GM12878 (cell line): Measurements from ENCODE around the gene MAVS. TPM values are rescaled to one million over a fixed set of nuclear protein-coding genes. Genes with fewer than 3 reads are reported as not detected.

ENCODE experiments used
- ATAC-seq: fragments of 200-7000 bp; cut with Tn5 transposase; 3 replicates; pipeline ENCODE4 v1.9.1; 2020; ENCODE audit warnings: mild to moderate bottlenecking, moderate library complexity
- BruUV-seq: library from RNA; stranded (reverse); fragments of 400-500 nt; replicated peaks from 2 replicates; lab custom pipeline; 2021; lab: Mats Ljungman, UMichigan
- CTCF ChIA-PET: fragments of 300-600 bp; sonication (Branson Sonifier 250); formaldehyde crosslinking; extraction: SDS; loops from one replicate; lab custom pipeline; 2021; ENCODE audit warnings: inconsistent platforms; lab: Yijun Ruan, JAX
- POLR2A ChIA-PET: fragments of 350-600 bp; formaldehyde crosslinking; extraction: SDS; loops from one replicate; lab custom pipeline; 2021; ENCODE audit warnings: inconsistent platforms; lab: Charles Lee
- RAD21 ChIA-PET: fragments of 300-600 bp; sonication (Branson Sonifier 250); formaldehyde crosslinking; loops from one replicate; lab custom pipeline; 2023; ENCODE audit warnings: antibody characterized with exemption; ENCODE audit not compliant: unreplicated experiment; lab: Charles Lee
- SMC1A ChIA-PET: fragments of 300-600 bp; sonication (Branson Sonifier 250); formaldehyde crosslinking; loops from one replicate; lab custom pipeline; 2023; ENCODE audit not compliant: unreplicated experiment, uncharacterized antibody; lab: Charles Lee
- DNase-seq: peaks from one replicate; pipeline ENCODE4 v3.0.0-alpha.2; 2011; ENCODE audit warnings: low read depth, low spot score
- FAIRE-seq: peaks from 3 replicates; lab custom pipeline; 2011; peaks lifted over from hg19 to GRCh38; lab: Jason Lieb, UNC
- H2AFZ ChIP-seq: 2 replicates; pipeline ENCODE4 v1.6.0; 2011; ENCODE audit warnings: low read depth, low read length, control low read depth; ENCODE audit not compliant: control insufficient read depth
- H3K27ac ChIP-seq: 2 replicates; pipeline ENCODE4 v1.5.1; 2011; ENCODE audit warnings: control low read depth; ENCODE audit not compliant: control insufficient read depth, insufficient read depth
- H3K27me3 ChIP-seq, 2 experiments: replicated peaks in 1 of 2; 2 replicates each; pipeline versions ENCODE4 v1.6.0 to v1.6.1; 2011; ENCODE audit warnings: low read length in 1 of 2; ENCODE audit not compliant: control insufficient read depth in 2 of 2, insufficient read depth in 2 of 2
- H3K36me3 ChIP-seq, 2 experiments: 2 replicates each; pipeline ENCODE4 v1.5.1; 2011; ENCODE audit warnings: low read length in 1 of 2; ENCODE audit not compliant: control insufficient read depth in 2 of 2, insufficient read depth in 2 of 2
- H3K4me1 ChIP-seq: 2 replicates; pipeline ENCODE4 v1.6.1; 2011; ENCODE audit warnings: mild to moderate bottlenecking, low read length, moderate library complexity, mixed read lengths; ENCODE audit not compliant: control insufficient read depth, insufficient read depth
- H3K4me2 ChIP-seq: 2 replicates; pipeline ENCODE4 v1.6.0; 2011; ENCODE audit warnings: control low read depth; ENCODE audit not compliant: control insufficient read depth, insufficient read depth
- H3K4me3 ChIP-seq: fragments of 200-600 bp; sonication (generic); 2 replicates; pipeline ENCODE4 v1.5.1; 2016
- H3K79me2 ChIP-seq: 2 replicates; pipeline ENCODE4 v1.6.0; 2011; ENCODE audit warnings: low read length; ENCODE audit not compliant: control insufficient read depth, insufficient read depth
- H3K9ac ChIP-seq: 2 replicates; pipeline ENCODE4 v1.8.0; 2011; ENCODE audit warnings: low read length, control low read depth, mixed read lengths; ENCODE audit not compliant: control insufficient read depth, insufficient read depth
- H3K9me3 ChIP-seq: replicated peaks from 3 replicates; pipeline ENCODE4 v1.5.1; 2011; ENCODE audit warnings: mild to moderate bottlenecking, low read length; ENCODE audit not compliant: control insufficient read depth, insufficient read depth
- H4K20me1 ChIP-seq: 2 replicates; pipeline ENCODE4 v1.6.0; 2011; ENCODE audit not compliant: control insufficient read depth, insufficient read depth
- CEBPZ ChIP-seq: fragments of 150-350 bp; IDR thresholded peaks from 2 replicates; pipeline ENCODE4 v1.6.1; 2016; ENCODE audit warnings: low read depth, low read length
- CTCF ChIP-seq, 3 experiments: IDR thresholded peaks in 2 of 3; conservative IDR thresholded peaks in 1 of 3; 2 replicates each; pipeline ENCODE4 v1.5.1; 2011; ENCODE audit warnings: low read depth in 3 of 3, low read length in 3 of 3, mild to moderate bottlenecking in 3 of 3, control low read depth in 2 of 3, moderate library complexity in 2 of 3, inconsistent platforms in 1 of 3, mixed read lengths in 1 of 3; ENCODE audit not compliant: control insufficient read depth in 2 of 3, insufficient read depth in 1 of 3; ENCODE audit errors: extremely low read depth in 1 of 3
- DPF2 ChIP-seq: fragments of 450-650 bp; IDR thresholded peaks from 2 replicates; pipeline ENCODE4 v1.6.1; 2017; ENCODE audit warnings: mild to moderate bottlenecking
- E2F8 ChIP-seq: fragments of 450-650 bp; IDR thresholded peaks from 2 replicates; pipeline ENCODE4 v1.6.1; 2018; ENCODE audit warnings: mild to moderate bottlenecking, low read depth, moderate library complexity; ENCODE audit not compliant: partially characterized antibody
- NFXL1 ChIP-seq: fragments of 450-650 bp; IDR thresholded peaks from 2 replicates; pipeline ENCODE4 v1.6.1; 2017; ENCODE audit warnings: antibody characterized with exemption, mild to moderate bottlenecking, borderline replicate concordance
- SIN3A ChIP-seq: IDR thresholded peaks from 2 replicates; pipeline ENCODE4 v1.6.1; 2012; ENCODE audit warnings: low read depth, low read length, improper control_type of control experiment
- ZBTB11 ChIP-seq: fragments of 450-650 bp; formaldehyde crosslinking; IDR thresholded peaks from 2 replicates; pipeline ENCODE4 v1.5.0; 2022; ENCODE audit warnings: mild to moderate bottlenecking, missing genetic modification characterization
- WGBS: methylation state at CpG from one replicate; pipeline ENCODE4 v1.1.6; 2016; ENCODE audit warnings: low lambda C conversion rate; ENCODE audit not compliant: insufficient replicate concordance, insufficient coverage; ENCODE audit errors: missing lambda C conversion rate; 5-methylcytosine and 5-hydroxymethylcytosine counted together
- in situ Hi-C: fragments of 300-500 bp; cut with MboI; formaldehyde crosslinking; loops from 9 replicates; pipeline ENCODE4 v1.14.3; 2018; ENCODE audit warnings: mixed read lengths
- intact Hi-C: fragments of 100-400 bp; cut with micrococcal nuclease; formaldehyde crosslinking; loops from one replicate; pipeline ENCODE4 v1.14.2; 2022; ENCODE audit not compliant: unreplicated experiment
- polyA plus RNA-seq, 11 experiments: library from polyadenylated mRNA; depleted of rRNA in 4 of 11; unstranded in 6 of 11; stranded (reverse) in 5 of 11; fragments of >200 nt; fragmentation: Nextera tagmentation in 4 of 11; fragmentation: Illumina TruSeq in 1 of 11; extraction: Ambion mirVana in 4 of 11; extraction: Trizol in 1 of 11; gene quantifications; 1 replicate in 1 of 11; 2 replicates in 10 of 11; pipeline versions ENCODE4 v1.2.1 to v1.2.3, GENCODE V29; 2011 to 2016; ENCODE audit warnings: inconsistent platforms in 2 of 11, missing spikeins in 2 of 11, low read depth in 1 of 11
- total RNA-seq, 4 experiments: library from RNA; depleted of rRNA in 3 of 4; stranded (reverse); fragments of >200 nt in 3 of 4; fragmentation: Illumina TruSeq in 1 of 4; extraction: Trizol in 1 of 4; gene quantifications; 2 replicates each; pipeline versions ENCODE4 v1.2.1 to v1.2.3, GENCODE V29; 2013 to 2021

Gene MAVS
- total and polyA plus RNA-seq, 10 of the 15 experiments (the other 5 are each of a cell fraction or from before 2014, with no cell fraction given), result 1.6 to 25.2 (median 12.6) TPM

- no TSS peak for BruUV-seq
- Histone ChIP-seq H3K27me3 (no peaks in the 10 kb centered on the region), H3K79me2 (peaks cover 44% of the 10 kb centered on the region), H3K4me1 (no peaks in the 10 kb centered on the region), H3K36me3 (peaks cover 19 to 48% of the 10 kb centered on the region in 2 experiments), H3K27ac (no peak overlapping the region), H4K20me1 (peaks cover 10% of the 10 kb centered on the region), H3K9ac (no peak overlapping the region), H3K9me3 (no peaks in the 10 kb centered on the region), H3K4me3 (no peak overlapping the region), H3K4me2 (no peak overlapping the region), H2AFZ (no peak overlapping the region)
- intact Hi-C loops (no loop called here), in situ Hi-C loops (no loop called here)
- CTCF ChIA-PET, result interaction anchor here (1.0 kb wide), 1 partner anchor 9 kb away, joined by 3 read pairs; no protein-coding TSS in a partner anchor
- POLR2A ChIA-PET, result no interaction called here
- RAD21 ChIA-PET, result no interaction called here
- FAIRE-seq, result peak; percentile 81
- no peak for DNase-seq
- WGBS, result 6% methylated on average over 2 of the region's 2 CpGs
- no peak for ATAC-seq
- SMC1A ChIA-PET, result interaction anchor here (0.8 to 1.5 kb wide), 4 partner anchors 12 to 39 kb away, joined by 3 to 4 read pairs (median 4); no protein-coding TSS in a partner anchor
- TF ChIP-seq ZBTB11, result no peak
- no peak for TF ChIP-seq SIN3A
- no peak for TF ChIP-seq CEBPZ
- TF ChIP-seq CTCF (IDR thresholded peaks at IDR 0.05 in 2 of 3, conservative IDR thresholded peaks at IDR 0.05 in 1 of 3; ENCODE audit: control insufficient read depth in 2 of 3, extremely low read depth in 1 of 3, insufficient read depth in 1 of 3, low read depth in 3 of 3, low read length in 3 of 3), result no peak
- TF ChIP-seq E2F8, result no peak
- no peak for TF ChIP-seq DPF2
- TF ChIP-seq NFXL1, result no peak
Measured at GRCh38 chr20:3915691-3916090, 69.1 kb downstream of the MAVS start.
